Kidney epithelial cell (primary cell): Measurements from ENCODE around the gene ADAMTS2. TPM values are rescaled to one million over a fixed set of nuclear protein-coding genes. Genes with fewer than 3 reads are reported as not detected.

Source experiments
- DNase-seq: peaks from one replicate; pipeline ENCODE4 v3.0.0-alpha.2; 2010; ENCODE audit warnings: low read depth
- H3K27me3 ChIP-seq: 2 replicates; pipeline ENCODE4 v1.6.0; 2011; ENCODE audit warnings: low read length; ENCODE audit not compliant: control insufficient read depth, insufficient read depth
- H3K36me3 ChIP-seq: 2 replicates; pipeline ENCODE4 v1.5.1; 2011; ENCODE audit warnings: low read length; ENCODE audit not compliant: control insufficient read depth, insufficient read depth
- H3K4me3 ChIP-seq: 2 replicates; pipeline ENCODE4 v1.5.1; 2011; ENCODE audit warnings: low read depth, mild to moderate bottlenecking, control low read depth, low read length
- CTCF ChIP-seq: IDR thresholded peaks from 2 replicates; pipeline ENCODE4 v1.5.1; 2011; ENCODE audit warnings: mild to moderate bottlenecking, moderate library complexity, low read length, control low read depth, inconsistent platforms; ENCODE audit not compliant: insufficient read depth, poor library complexity, severe bottlenecking
- total RNA-seq: library from RNA; depleted of rRNA; stranded (reverse); fragments of >200 nt; gene quantifications from 2 replicates; pipeline ENCODE4 v1.2.3, GENCODE V29; 2015

ADAMTS2 gene
- total RNA-seq, 1 donor from 2014 or later = 1.8 TPM

GRCh38 chr5:179080724-179081123, 264.5 kb downstream of the ADAMTS2 start:
- no peak for DNase-seq

GRCh38 chr5:179079165-179079987, 265.9 kb downstream of the ADAMTS2 start:
- no peak overlapping the region for H3K4me3 ChIP-seq
- TF ChIP-seq CTCF = no peak
- no peaks in the 10 kb centered on the region for H3K36me3 ChIP-seq
- no peaks in the 10 kb centered on the region for H3K27me3 ChIP-seq
- DNase-seq = no peak

More at GRCh38 chr5:179080724-179081123, 264.5 kb downstream of the ADAMTS2 start:
- Histone ChIP-seq H3K27me3 (no peaks in the 10 kb centered on the region), H3K4me3 (no peak overlapping the region), H3K36me3 (no peaks in the 10 kb centered on the region)
- no peak for TF ChIP-seq CTCF

GRCh38 chr5:179065703-179066102, 279.6 kb downstream of the ADAMTS2 start:
- Histone ChIP-seq H3K36me3 (peaks cover 2% of the 10 kb centered on the region), H3K4me3 (no peak overlapping the region), H3K27me3 (no peaks in the 10 kb centered on the region)
- TF ChIP-seq CTCF = no peak
- DNase-seq = no peak

- TF ChIP-seq CTCF = no peak
- no peak for DNase-seq
- no peaks in the 10 kb centered on the region for H3K27me3 ChIP-seq
- peak overlapping the region; percentile 65 for H3K4me3 ChIP-seq
- no peaks in the 10 kb centered on the region for H3K36me3 ChIP-seq
These were observed 284.2 kb downstream of the ADAMTS2 start for GRCh38 chr5:179061025-179061424.

Other genes starting within 250 kb of the ADAMTS2 start
- gene RUFY1, start 205.1 kb upstream of the ADAMTS2 start, total RNA-seq = 43.8 and 56.5 TPM in 2 replicates